Stomach (tissue), 19 donors: ENCODE results near the gene IL10RB. TPM values are rescaled to one million over a fixed set of nuclear protein-coding genes. Genes with fewer than 3 reads are reported as not detected.
"Not testable (repeated sequence)": the region's sequence is repeated elsewhere in the genome, so short reads cannot be mapped to it uniquely, and the experiment has no call there.

Source experiments
- DNase-seq, 2 donors: peaks; one replicate each; pipeline versions ENCODE4 v3.0.0 to v3.0.0-alpha.2; 2013 to 2019
- H3K27ac ChIP-seq, 5 donors: fragments of 200-600 bp in 4 of 5; sonication (generic) in 4 of 5; one replicate each; pipeline ENCODE4 v1.5.1; 2013 to 2019; ENCODE audit warnings: mild to moderate bottlenecking in 1 of 5, moderate library complexity in 1 of 5
- H3K27me3 ChIP-seq, 3 donors: fragments of 200-600 bp; sonication (generic); one replicate each; pipeline ENCODE4 v1.5.1; 2017 to 2019; ENCODE audit warnings: mixed run types in 1 of 3
- H3K36me3 ChIP-seq, 4 donors: fragments of 200-600 bp; sonication (generic); 1 replicate in 3 of 4; 2 replicates in 1 of 4; pipeline ENCODE4 v1.5.1; 2016 to 2019
- H3K4me1 ChIP-seq, 4 donors: fragments of 200-600 bp; sonication (generic); one replicate each; pipeline ENCODE4 v1.5.1; 2016 to 2019
- H3K4me3 ChIP-seq, 4 donors: fragments of 200-600 bp; sonication (generic) in 3 of 4; one replicate each; pipeline ENCODE4 v1.5.1; 2016 to 2019; ENCODE audit warnings: mild to moderate bottlenecking in 1 of 4
- H3K9me3 ChIP-seq, 4 donors: fragments of 200-600 bp; sonication (generic); one replicate each; pipeline ENCODE4 v1.5.1; 2016 to 2019
- EP300 ChIP-seq: sonication (generic); formaldehyde crosslinking; IDR thresholded peaks from one replicate; pipeline ENCODE4 v1.6.1; 2017; ENCODE audit warnings: antibody characterized with exemption
- POLR2A ChIP-seq, 4 donors: fragments of 450-650 bp; IDR thresholded peaks; one replicate each; pipeline ENCODE4 v1.6.1; 2016; ENCODE audit warnings: antibody characterized with exemption in 4 of 4, control low read depth in 2 of 4, mild to moderate bottlenecking in 1 of 4, moderate library complexity in 1 of 4
- POLR2AphosphoS5 ChIP-seq, 3 donors: sonication (generic); formaldehyde crosslinking; IDR thresholded peaks; one replicate each; pipeline ENCODE4 v1.6.1; 2016; ENCODE audit warnings: antibody characterized with exemption in 3 of 3
- WGBS, 5 donors: extraction: QIAGEN DNeasy Blood & Tissue Kit in 3 of 5; methylation state at CpG; one replicate each; pipeline versions ENCODE4 v1.1.5 to v1.1.7; 2013 to 2018; 5-methylcytosine and 5-hydroxymethylcytosine counted together
- intact Hi-C: fragments of 100-400 bp; cut with DNase I; formaldehyde crosslinking; loops from one replicate; pipeline ENCODE4 v1.15.1; 2023; ENCODE audit warnings: low total_unique reads
- long read RNA-seq, 10 donors: transcript quantifications; one replicate each; lab custom pipeline, GENCODE V29; 2026
- polyA plus RNA-seq, 3 donors: library from polyadenylated mRNA; stranded (reverse); fragments of 200-250 nt; gene quantifications; one replicate each; pipeline ENCODE4 v1.2.3, GENCODE V29; 2013
- total RNA-seq, 5 donors: library from RNA; depleted of rRNA; stranded (reverse); fragments of >200 nt; gene quantifications; one replicate each; pipeline versions ENCODE4 v1.1.0 to v1.2.3, GENCODE V29; 2014 to 2016
- TF ChIP-seq, protein P1 (sequence below), 7 experiments: fragments of 450-650 bp in 4 of 7; fragments of 200-600 bp in 3 of 7; sonication (generic) in 3 of 7; IDR thresholded peaks; one replicate each; pipeline ENCODE4 v1.5.1; 2016 to 2019; ENCODE audit warnings: antibody characterized with exemption in 7 of 7, control low read depth in 2 of 7, mild to moderate bottlenecking in 1 of 7
- donor health status: healthy with polysubstance abuse.
- donor health status: Bipolar disorder and iron deficiency.
- donor health status: healthy.

IL10RB gene
- total RNA-seq: 10 to 100 TPM in 4 of 5 donors, not detected in 1; 10.3 to 55.3 (median 40.0) TPM
- 10 to 100 TPM; 12.7 to 18.8 (median 18.3) TPM for polyA plus RNA-seq
- long read RNA-seq, donor 1, transcript IL10RB-201 (7 exons, 1,963 nt): major isoform, 7 of 7 reads
- long read RNA-seq, donor 1, partial matches to known transcripts: 0 of 7 reads
- long read RNA-seq, donor 1, other reads (novel, unspliced or antisense): 0 of 7 reads
- long read RNA-seq, donor 2, transcript IL10RB-201 (7 exons, 1,963 nt): major isoform, 15 of 23 reads
- long read RNA-seq, donor 2, partial matches to known transcripts: 7 of 23 reads
- long read RNA-seq, donor 2, other reads (novel, unspliced or antisense): 0 of 23 reads
- long read RNA-seq, donor 3, transcript IL10RB-201 (7 exons, 1,963 nt): major isoform, 6 of 7 reads
- long read RNA-seq, donor 3, partial matches to known transcripts: 0 of 7 reads
- long read RNA-seq, donor 3, other reads (novel, unspliced or antisense): 0 of 7 reads
- long read RNA-seq, donor 4, partial matches to known transcripts: 0 of 2 reads
- long read RNA-seq, donor 4, other reads (novel, unspliced or antisense): 0 of 2 reads
- long read RNA-seq, donor 5, transcript IL10RB-201 (7 exons, 1,963 nt): major isoform, 6 of 7 reads
- long read RNA-seq, donor 5, partial matches to known transcripts: 0 of 7 reads
- long read RNA-seq, donor 5, other reads (novel, unspliced or antisense): 0 of 7 reads
- long read RNA-seq, donor 6, transcript IL10RB-201 (7 exons, 1,963 nt): major isoform, 28 of 31 reads
- long read RNA-seq, donor 6, partial matches to known transcripts: 0 of 31 reads
- long read RNA-seq, donor 6, other reads (novel, unspliced or antisense): 0 of 31 reads
- long read RNA-seq, donor 7, transcript IL10RB-201 (7 exons, 1,963 nt): major isoform, 17 of 18 reads
- long read RNA-seq, donor 7, partial matches to known transcripts: 0 of 18 reads
- long read RNA-seq, donor 7, other reads (novel, unspliced or antisense): 0 of 18 reads
- long read RNA-seq, donor 8, transcript IL10RB-201 (7 exons, 1,963 nt): major isoform, 7 of 7 reads
- long read RNA-seq, donor 8, partial matches to known transcripts: 0 of 7 reads
- long read RNA-seq, donor 8, other reads (novel, unspliced or antisense): 0 of 7 reads
- long read RNA-seq, donor 9, transcript IL10RB-201 (7 exons, 1,963 nt): major isoform, 7 of 7 reads
- long read RNA-seq, donor 9, partial matches to known transcripts: 0 of 7 reads
- long read RNA-seq, donor 9, other reads (novel, unspliced or antisense): 0 of 7 reads
- long read RNA-seq, donor 10, transcript IL10RB-201 (7 exons, 1,963 nt): major isoform, 6 of 12 reads
- long read RNA-seq, donor 10, partial matches to known transcripts: 5 of 12 reads
- long read RNA-seq, donor 10, other reads (novel, unspliced or antisense): 0 of 12 reads

- intact Hi-C loops: no loop called here
- peak within 1 kb of the TSS; percentile 91 to 96 (median 93) for H3K27ac ChIP-seq
- peaks cover 30 to 66% (median 38%) of the 10 kb centered on the region in 4 donors for H3K4me1 ChIP-seq
- 1 to 2% (median 1%) methylated on average over 17 to 60 of the region's 60 CpGs for WGBS, 5 donors
- peak; percentile 78 to 94 for DNase-seq
- no peaks in the 10 kb centered on the region for H3K27me3 ChIP-seq
- TF ChIP-seq EP300 (no peak), POLR2AphosphoS5 (IDR thresholded peaks at IDR 0.05) (peak in 2 of 3 donors; percentile 61 to 76)
- no peaks in the 10 kb centered on the region for H3K9me3 ChIP-seq
- peak within 1 kb of the TSS; percentile 56 to 98 (median 84) for H3K4me3 ChIP-seq
- peaks cover 0 to 38% (median 37%) of the 10 kb centered on the region in 4 donors for H3K36me3 ChIP-seq
These were observed at the start of gene IL10RB for GRCh38 chr21:33266050-33266788. TSS of gene IL10RB (plus strand) at chr21:33266367. CDS start at chr21:33266466, 99 bp downstream.

- Histone ChIP-seq H3K27ac (peak overlapping the region in 2 of 5 donors; percentile 67 to 87), H3K4me3 (no peak overlapping the region), H3K27me3 (no peaks in the 10 kb centered on the region), H3K36me3 (no peaks in the 10 kb centered on the region), H3K9me3 (peaks cover 0 to 3% (median 0%) of the 10 kb centered on the region in 4 donors), H3K4me1 (peaks cover 0 to 14% (median 2%) of the 10 kb centered on the region in 4 donors)
- DNase-seq: no peak
- 90 to 95% (median 93%) methylated on average over 2 of the region's 2 CpGs for WGBS, 5 donors
- intact Hi-C loops: no loop called here
- TF ChIP-seq POLR2A (IDR thresholded peaks at IDR 0.05) (no peak), EP300 (no peak), POLR2AphosphoS5 (IDR thresholded peaks at IDR 0.05) (no peak)
- TF ChIP-seq, protein P1, sequence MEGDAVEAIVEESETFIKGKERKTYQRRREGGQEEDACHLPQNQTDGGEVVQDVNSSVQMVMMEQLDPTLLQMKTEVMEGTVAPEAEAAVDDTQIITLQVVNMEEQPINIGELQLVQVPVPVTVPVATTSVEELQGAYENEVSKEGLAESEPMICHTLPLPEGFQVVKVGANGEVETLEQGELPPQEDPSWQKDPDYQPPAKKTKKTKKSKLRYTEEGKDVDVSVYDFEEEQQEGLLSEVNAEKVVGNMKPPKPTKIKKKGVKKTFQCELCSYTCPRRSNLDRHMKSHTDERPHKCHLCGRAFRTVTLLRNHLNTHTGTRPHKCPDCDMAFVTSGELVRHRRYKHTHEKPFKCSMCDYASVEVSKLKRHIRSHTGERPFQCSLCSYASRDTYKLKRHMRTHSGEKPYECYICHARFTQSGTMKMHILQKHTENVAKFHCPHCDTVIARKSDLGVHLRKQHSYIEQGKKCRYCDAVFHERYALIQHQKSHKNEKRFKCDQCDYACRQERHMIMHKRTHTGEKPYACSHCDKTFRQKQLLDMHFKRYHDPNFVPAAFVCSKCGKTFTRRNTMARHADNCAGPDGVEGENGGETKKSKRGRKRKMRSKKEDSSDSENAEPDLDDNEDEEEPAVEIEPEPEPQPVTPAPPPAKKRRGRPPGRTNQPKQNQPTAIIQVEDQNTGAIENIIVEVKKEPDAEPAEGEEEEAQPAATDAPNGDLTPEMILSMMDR (IDR thresholded peaks at IDR 0.05): no peak
These were observed 49.0 kb upstream of the IL10RB start for GRCh38 chr21:33217138-33217520.

- Histone ChIP-seq H3K36me3 (no peaks in the 10 kb centered on the region), H3K9me3 (peaks cover 0 to 4% (median 0%) of the 10 kb centered on the region in 4 donors), H3K4me1 (peaks cover 0 to 10% (median 2%) of the 10 kb centered on the region in 4 donors), H3K27ac (no peak overlapping the region), H3K4me3 (no peak overlapping the region), H3K27me3 (no peaks in the 10 kb centered on the region)
- TF ChIP-seq EP300 (no peak), POLR2AphosphoS5 (IDR thresholded peaks at IDR 0.05) (no peak), POLR2A (IDR thresholded peaks at IDR 0.05) (no peak)
- TF ChIP-seq, protein P1 (IDR thresholded peaks at IDR 0.05): no peak
- no peak for DNase-seq
- 94 to 100% (median 95%) methylated on average over 3 of the region's 3 CpGs for WGBS, 5 donors
- intact Hi-C loops: no loop called here
These were observed 46.9 kb upstream of the IL10RB start for GRCh38 chr21:33219300-33219699.

DNA sequence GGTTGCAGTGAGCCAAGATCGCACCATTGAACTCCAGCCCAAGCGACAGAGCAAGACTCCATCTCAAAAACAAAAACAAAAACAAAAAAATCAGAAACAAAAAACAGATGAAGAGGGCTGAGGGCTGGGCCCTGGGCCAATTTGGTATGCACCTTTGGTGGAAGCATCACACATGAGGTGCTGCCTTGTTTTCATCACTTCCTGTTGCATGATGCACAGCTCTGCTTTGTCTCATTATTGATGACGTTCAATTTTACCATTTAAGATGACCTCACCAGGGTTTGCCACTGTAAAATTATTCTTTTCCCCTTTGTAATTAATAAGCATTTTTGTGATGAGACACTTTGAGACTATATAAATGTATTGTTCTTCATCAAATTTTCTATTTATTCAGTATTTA lies 46.2 kb upstream of the IL10RB start:
- H3K36me3 ChIP-seq: no peaks in the 10 kb centered on the region
- H3K9me3 ChIP-seq: peaks cover 0 to 4% (median 0%) of the 10 kb centered on the region in 4 donors
- DNase-seq: no peak
- H3K4me3 ChIP-seq: no peak overlapping the region
- TF ChIP-seq, protein P1 (IDR thresholded peaks at IDR 0.05): no peak
- TF ChIP-seq POLR2A (IDR thresholded peaks at IDR 0.05) (no peak), POLR2AphosphoS5 (IDR thresholded peaks at IDR 0.05) (no peak), EP300 (no peak)
- intact Hi-C loops: no loop called here
- H3K27me3 ChIP-seq: no peaks in the 10 kb centered on the region
- 86 to 96% (median 90%) methylated on average over 3 of the region's 3 CpGs for WGBS, 5 donors
- H3K4me1 ChIP-seq: peaks cover 0 to 6% (median under 1%) of the 10 kb centered on the region in 4 donors
- no peak overlapping the region for H3K27ac ChIP-seq

DNA sequence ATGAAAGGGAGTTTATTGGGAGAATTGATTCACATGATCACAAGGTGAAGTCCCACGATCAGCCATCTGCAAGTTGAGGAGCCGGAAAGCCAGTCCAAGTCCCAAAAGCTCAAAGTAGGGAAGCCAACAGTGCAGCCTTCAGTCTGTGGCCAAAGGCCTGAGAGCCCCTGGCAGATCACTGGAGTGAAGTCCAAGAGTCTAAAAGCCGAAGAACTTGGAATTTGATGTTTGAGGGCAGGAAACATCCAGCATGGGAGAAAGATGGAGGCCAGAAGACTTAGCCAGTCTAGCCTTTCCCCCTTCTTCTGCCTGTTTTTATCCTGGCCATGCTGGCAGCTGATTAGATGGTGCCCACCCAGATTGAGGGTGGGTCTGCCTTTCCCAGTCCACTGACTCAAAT lies 40.8 kb upstream of the IL10RB start:
- H3K36me3 ChIP-seq, H3K4me3 ChIP-seq, DNase-seq, intact Hi-C loops, H3K27me3 ChIP-seq, H3K9me3 ChIP-seq, H3K27ac ChIP-seq: not testable (repeated sequence)
- H3K4me1 ChIP-seq: peaks cover 6 to 12% (median 8%) of the 10 kb centered on the region in 4 donors
- 90 to 98% (median 92%) methylated on average over 3 of the region's 3 CpGs for WGBS, 5 donors
